Kidney epithelial cell (primary cell): Measurements from ENCODE around the gene PRELP. TPM values are rescaled to one million over a fixed set of nuclear protein-coding genes. Genes with fewer than 3 reads are reported as not detected.

ENCODE experiments used
- DNase-seq: peaks from one replicate; pipeline ENCODE4 v3.0.0-alpha.2; 2010; ENCODE audit warnings: low read depth
- H3K27me3 ChIP-seq: 2 replicates; pipeline ENCODE4 v1.6.0; 2011; ENCODE audit warnings: low read length; ENCODE audit not compliant: control insufficient read depth, insufficient read depth
- H3K36me3 ChIP-seq: 2 replicates; pipeline ENCODE4 v1.5.1; 2011; ENCODE audit warnings: low read length; ENCODE audit not compliant: control insufficient read depth, insufficient read depth
- H3K4me3 ChIP-seq: 2 replicates; pipeline ENCODE4 v1.5.1; 2011; ENCODE audit warnings: low read depth, mild to moderate bottlenecking, control low read depth, low read length
- total RNA-seq: library from RNA; depleted of rRNA; stranded (reverse); fragments of >200 nt; gene quantifications from 2 replicates; pipeline ENCODE4 v1.2.3, GENCODE V29; 2015
- TF ChIP-seq, protein P1 (sequence below): IDR thresholded peaks from 2 replicates; pipeline ENCODE4 v1.5.1; 2011; ENCODE audit warnings: mild to moderate bottlenecking, moderate library complexity, low read length, control low read depth, inconsistent platforms; ENCODE audit not compliant: insufficient read depth, poor library complexity, severe bottlenecking

The PRELP gene
- total RNA-seq, 1 donor from 2014 or later = under 0.01 TPM

DNA sequence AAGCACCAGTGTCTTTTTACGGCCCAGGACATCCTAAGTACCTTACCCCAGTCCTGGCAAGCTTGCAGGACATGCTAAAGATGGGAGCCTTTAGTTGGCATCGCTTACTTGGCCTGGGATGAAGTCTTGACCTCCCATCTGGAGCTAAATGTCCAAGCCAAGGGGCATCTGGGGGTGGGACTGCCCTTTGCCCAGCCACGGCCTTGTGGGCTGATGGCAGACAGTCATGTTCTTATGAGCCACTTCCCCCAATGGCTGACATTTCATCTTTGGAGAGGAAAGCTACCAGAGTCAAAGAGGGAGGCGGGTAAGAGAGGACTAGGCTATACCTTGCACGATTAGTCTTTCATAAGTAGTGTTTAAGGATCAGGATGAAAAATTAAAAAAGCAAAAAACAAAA, 50.5 kb downstream of the PRELP start:
- Histone ChIP-seq H3K27me3 (no peaks in the 10 kb centered on the region), H3K4me3 (no peak overlapping the region), H3K36me3 (no peaks in the 10 kb centered on the region)
- DNase-seq = no peak
- TF ChIP-seq, protein P1, sequence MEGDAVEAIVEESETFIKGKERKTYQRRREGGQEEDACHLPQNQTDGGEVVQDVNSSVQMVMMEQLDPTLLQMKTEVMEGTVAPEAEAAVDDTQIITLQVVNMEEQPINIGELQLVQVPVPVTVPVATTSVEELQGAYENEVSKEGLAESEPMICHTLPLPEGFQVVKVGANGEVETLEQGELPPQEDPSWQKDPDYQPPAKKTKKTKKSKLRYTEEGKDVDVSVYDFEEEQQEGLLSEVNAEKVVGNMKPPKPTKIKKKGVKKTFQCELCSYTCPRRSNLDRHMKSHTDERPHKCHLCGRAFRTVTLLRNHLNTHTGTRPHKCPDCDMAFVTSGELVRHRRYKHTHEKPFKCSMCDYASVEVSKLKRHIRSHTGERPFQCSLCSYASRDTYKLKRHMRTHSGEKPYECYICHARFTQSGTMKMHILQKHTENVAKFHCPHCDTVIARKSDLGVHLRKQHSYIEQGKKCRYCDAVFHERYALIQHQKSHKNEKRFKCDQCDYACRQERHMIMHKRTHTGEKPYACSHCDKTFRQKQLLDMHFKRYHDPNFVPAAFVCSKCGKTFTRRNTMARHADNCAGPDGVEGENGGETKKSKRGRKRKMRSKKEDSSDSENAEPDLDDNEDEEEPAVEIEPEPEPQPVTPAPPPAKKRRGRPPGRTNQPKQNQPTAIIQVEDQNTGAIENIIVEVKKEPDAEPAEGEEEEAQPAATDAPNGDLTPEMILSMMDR = no peak

DNA sequence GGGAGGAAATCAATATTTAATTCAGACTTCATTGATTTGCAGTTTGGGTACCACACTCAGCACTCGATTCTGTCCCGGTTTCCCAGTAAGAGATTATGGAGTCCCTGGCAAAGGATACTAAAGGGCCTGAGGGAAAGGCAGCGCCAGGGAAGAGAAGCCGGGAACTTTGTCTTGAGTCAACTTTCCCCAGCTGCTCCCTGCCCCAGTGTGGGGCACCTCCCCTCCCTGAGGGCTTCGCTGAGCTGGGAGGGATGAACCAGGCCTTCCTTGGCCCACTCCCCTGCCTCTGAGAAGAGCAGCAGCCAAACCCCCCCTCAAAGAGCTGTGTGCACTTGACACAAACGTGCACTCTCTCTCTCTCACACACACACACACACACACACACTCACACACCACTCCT, 51.0 kb downstream of the PRELP start:
- no peak overlapping the region for H3K4me3 ChIP-seq
- DNase-seq = no peak
- H3K27me3 ChIP-seq = no peaks in the 10 kb centered on the region
- TF ChIP-seq, protein P1 = no peak
- H3K36me3 ChIP-seq = no peaks in the 10 kb centered on the region

DNA sequence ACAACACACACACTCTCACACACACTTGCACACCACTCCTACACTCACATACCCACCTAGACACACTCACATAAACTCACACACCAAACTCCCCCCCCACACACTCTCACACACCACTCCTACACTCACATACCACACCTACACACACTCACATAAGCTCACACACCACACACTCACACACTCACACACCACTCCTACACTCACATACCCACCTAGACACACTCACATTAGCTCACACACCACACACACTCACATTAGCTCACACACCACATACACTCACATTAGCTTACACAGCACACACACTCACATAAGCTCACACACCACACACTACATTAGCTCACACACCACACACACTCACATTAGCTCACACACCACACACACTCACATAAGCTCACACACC, 51.4 kb downstream of the PRELP start:
- no peak overlapping the region for H3K4me3 ChIP-seq
- H3K27me3 ChIP-seq = no peaks in the 10 kb centered on the region
- no peaks in the 10 kb centered on the region for H3K36me3 ChIP-seq
- no peak for DNase-seq
- TF ChIP-seq, protein P1 = no peak

DNA sequence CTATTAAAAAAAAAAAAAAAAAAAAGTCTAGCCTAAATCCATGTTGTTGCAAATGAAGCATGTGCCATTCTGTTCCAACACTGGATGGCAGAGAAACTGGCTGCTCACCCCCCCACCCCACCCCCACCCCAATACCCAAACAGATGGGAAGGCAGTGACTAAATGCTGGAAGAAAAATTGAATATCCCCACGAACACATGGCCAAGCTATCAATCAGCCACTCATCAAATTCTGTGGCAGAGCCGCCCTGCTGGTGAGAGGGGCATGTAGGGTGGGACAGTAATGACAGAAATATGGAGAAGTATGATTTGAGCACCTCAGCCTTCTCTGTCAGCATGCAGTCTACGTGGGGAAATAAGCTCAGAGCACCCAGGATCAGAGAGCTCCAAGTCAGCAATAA, 52.5 kb downstream of the PRELP start:
- Histone ChIP-seq H3K36me3 (no peaks in the 10 kb centered on the region), H3K4me3 (no peak overlapping the region), H3K27me3 (no peaks in the 10 kb centered on the region)
- TF ChIP-seq, protein P1 = peak; percentile 12
- DNase-seq = no peak

DNA sequence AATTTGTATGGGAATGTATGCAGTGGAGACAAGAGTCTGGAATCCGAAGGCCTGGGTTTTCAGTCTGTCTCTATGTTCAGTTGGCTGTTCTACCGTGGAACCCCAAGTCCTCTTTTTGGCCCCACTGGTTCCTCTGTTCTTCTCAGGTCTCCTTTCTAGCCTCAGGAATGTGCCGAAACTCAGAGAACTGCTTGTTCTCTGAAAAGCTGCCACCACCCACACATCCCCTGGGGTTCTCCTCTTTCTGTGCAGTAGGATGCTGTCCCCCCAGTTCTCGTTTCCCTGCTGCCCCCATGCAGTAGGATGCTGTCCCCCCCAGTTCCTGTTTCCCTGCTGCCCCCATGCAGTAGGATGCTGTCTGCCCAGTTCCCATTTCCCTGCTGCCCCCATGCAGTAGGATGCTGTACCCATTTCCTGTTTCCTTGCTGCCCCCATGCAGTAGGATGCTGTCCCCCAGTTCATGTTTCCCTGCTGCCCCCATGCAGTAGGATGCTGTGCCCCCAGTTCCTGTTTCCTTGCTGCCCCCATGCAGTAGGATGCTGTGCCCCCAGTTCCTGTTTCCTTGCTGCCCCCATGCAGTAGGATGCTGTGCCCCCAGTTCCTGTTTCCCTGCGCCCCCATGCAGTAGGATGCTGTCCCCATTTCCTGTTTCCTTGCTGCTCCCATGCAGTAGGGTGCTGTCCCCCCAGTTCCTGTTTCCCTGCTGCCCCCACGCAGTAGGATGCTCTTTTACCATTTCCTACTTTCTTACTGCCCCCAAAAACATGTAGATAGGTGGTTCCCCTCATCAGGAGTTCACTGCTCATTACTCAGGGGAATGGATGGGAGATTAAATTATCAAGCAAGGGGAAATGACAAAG, 53.6 kb downstream of the PRELP start:
- H3K27me3 ChIP-seq = no peaks in the 10 kb centered on the region
- no peak overlapping the region for H3K4me3 ChIP-seq
- no peaks in the 10 kb centered on the region for H3K36me3 ChIP-seq
- DNase-seq = no peak
- TF ChIP-seq, protein P1 = no peak

DNA sequence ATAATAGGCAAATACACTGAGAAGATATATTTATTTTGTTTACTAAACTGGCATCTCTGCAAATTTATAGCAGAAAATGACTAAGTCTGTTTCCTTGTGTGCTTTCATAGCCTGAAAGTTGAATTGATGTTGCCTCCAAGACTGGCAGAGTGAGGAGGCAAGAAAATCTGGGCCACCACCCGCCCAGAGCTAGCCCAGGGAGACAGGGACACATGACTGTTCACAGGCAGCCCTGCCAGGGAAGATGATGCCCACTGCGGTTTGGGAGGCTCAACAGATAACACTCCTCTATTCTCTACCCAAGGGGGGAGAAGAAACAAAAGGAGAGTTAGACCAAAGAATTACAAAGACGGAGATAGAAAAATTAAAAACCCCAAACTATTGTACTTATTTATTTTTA, 55.5 kb downstream of the PRELP start:
- no peak for DNase-seq
- Histone ChIP-seq H3K4me3 (no peak overlapping the region), H3K27me3 (no peaks in the 10 kb centered on the region), H3K36me3 (no peaks in the 10 kb centered on the region)
- TF ChIP-seq, protein P1 = no peak
